ENCODE measurements around the gene KDM7A. TPM values are rescaled to one million over a fixed set of nuclear protein-coding genes. Genes with fewer than 3 reads are reported as not detected.

The KDM7A gene
- total RNA-seq, 6 donors from 2014 or later, result 12.9 to 41.8 (median 18.2) TPM

DNA sequence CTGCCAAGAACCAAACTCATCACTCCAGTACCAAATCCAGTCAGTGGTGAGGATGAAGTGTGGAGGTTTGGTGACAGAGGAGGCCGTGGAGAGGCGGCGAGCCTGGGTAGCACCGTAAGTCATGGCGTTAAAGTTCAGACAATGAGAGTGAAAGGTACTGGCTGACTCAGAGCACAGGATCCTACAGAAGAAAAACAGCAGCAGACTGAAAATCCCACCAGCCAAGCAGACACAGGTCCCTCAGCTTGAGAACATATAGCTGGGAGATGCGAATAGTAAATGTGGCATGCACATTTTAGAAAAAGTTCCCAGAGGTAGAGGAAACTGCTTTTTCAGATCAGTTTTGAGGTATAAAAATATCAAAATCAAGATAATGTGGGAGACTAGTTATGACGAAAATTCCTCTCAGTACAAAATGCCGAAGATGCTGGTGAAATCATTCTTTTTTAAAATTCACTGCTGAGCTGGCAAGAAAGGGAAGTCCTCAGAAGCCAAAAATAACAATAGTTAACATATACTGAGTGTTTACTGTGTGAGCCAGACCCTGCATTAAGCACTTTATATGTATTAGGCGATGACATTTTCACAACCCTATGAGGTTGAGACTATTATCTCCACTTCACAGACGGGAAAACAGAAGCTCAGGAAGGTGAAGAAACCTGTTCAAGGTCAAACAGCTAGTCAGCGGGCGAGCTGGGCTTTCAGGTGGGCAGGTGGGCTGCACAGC, 135.0 kb downstream of the KDM7A start:
- Histone ChIP-seq H3K27ac (no peak overlapping the region), H3K9me3 (no peaks in the 10 kb centered on the region), H3K4me3 (no peak overlapping the region), H3K36me3 (peaks cover 14 to 81% (median 38%) of the 10 kb centered on the region in 4 donors), H3K4me1 (no peaks in the 10 kb centered on the region), H3K27me3 (no peaks in the 10 kb centered on the region)
- ATAC-seq (ENCODE audit: low FRiP score in 2 of 2), result no peak
- TF ChIP-seq POLR2A (IDR thresholded peaks at IDR 0.05) (no peak), POLR2AphosphoS5 (IDR thresholded peaks at IDR 0.05) (no peak), EP300 (IDR thresholded peaks at IDR 0.05) (no peak)
- TF ChIP-seq, protein P1, sequence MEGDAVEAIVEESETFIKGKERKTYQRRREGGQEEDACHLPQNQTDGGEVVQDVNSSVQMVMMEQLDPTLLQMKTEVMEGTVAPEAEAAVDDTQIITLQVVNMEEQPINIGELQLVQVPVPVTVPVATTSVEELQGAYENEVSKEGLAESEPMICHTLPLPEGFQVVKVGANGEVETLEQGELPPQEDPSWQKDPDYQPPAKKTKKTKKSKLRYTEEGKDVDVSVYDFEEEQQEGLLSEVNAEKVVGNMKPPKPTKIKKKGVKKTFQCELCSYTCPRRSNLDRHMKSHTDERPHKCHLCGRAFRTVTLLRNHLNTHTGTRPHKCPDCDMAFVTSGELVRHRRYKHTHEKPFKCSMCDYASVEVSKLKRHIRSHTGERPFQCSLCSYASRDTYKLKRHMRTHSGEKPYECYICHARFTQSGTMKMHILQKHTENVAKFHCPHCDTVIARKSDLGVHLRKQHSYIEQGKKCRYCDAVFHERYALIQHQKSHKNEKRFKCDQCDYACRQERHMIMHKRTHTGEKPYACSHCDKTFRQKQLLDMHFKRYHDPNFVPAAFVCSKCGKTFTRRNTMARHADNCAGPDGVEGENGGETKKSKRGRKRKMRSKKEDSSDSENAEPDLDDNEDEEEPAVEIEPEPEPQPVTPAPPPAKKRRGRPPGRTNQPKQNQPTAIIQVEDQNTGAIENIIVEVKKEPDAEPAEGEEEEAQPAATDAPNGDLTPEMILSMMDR (IDR thresholded peaks at IDR 0.05), result no peak
- no peak for DNase-seq
- WGBS, 2 donors, result 92 to 93% methylated on average over 12 of the region's 12 CpGs

DNA sequence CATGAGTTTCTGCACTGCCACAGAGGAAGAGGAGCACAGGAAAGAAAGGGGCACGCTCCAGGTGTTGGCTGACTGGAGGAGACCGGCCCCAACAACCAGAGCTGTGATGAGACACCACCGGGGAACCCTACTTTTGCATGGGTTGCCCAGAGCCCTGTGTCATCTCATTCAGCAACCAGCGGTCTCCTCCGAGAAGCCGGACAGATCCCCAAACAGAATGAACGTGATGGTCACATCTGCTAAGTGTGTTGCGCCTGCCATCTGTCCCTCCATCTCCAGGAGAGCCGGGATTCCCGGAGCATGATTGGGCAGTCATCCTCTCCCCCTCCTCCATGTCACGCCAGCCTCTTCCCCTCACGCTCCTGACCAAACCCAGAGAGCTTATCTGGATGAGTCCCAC, 136.9 kb downstream of the KDM7A start:
- H3K4me1 ChIP-seq, result peaks cover 0 to 3% (median 0%) of the 10 kb centered on the region in 4 donors
- no peak for DNase-seq
- WGBS, 2 donors, result 96% methylated on average over 8 to 12 of the region's 12 CpGs

DNA sequence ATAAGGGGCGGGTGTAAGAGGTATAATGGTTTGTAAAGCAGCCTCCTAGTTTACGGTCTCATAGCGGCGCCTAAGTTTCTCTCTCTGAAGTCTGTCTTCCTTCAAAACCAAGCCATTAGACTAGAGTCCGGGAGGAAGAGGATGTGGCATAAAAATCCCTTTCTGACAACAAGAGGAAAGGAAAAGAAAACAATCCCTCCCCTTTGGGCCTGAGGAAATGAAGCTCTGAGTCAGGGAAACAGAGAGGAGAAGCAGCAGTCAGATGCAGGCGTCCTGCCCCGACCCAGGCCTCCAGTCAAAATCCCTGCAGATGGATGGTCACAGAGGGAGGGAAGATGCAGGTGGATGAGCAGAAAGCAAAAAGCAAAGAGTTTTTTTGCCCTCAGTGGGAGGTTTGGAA, 137.7 kb downstream of the KDM7A start:
- DNase-seq, result no peak

More for the DNA sequence above, 136.9 kb downstream of the KDM7A start:
- peaks cover 14 to 80% (median 39%) of the 10 kb centered on the region in 4 donors for H3K36me3 ChIP-seq
- no peak for TF ChIP-seq POLR2A (IDR thresholded peaks at IDR 0.05)
- no peak for TF ChIP-seq POLR2AphosphoS5 (IDR thresholded peaks at IDR 0.05)
- TF ChIP-seq EP300 (IDR thresholded peaks at IDR 0.05), result no peak
- TF ChIP-seq, protein P1 (IDR thresholded peaks at IDR 0.05), result no peak
- H3K4me3 ChIP-seq, result no peak overlapping the region
- no peaks in the 10 kb centered on the region for H3K27me3 ChIP-seq
- no peak for ATAC-seq (ENCODE audit: low FRiP score in 2 of 2)
- no peaks in the 10 kb centered on the region for H3K9me3 ChIP-seq
- peak overlapping the region in 2 of 4 donors; percentile 42 to 51 for H3K27ac ChIP-seq

DNA sequence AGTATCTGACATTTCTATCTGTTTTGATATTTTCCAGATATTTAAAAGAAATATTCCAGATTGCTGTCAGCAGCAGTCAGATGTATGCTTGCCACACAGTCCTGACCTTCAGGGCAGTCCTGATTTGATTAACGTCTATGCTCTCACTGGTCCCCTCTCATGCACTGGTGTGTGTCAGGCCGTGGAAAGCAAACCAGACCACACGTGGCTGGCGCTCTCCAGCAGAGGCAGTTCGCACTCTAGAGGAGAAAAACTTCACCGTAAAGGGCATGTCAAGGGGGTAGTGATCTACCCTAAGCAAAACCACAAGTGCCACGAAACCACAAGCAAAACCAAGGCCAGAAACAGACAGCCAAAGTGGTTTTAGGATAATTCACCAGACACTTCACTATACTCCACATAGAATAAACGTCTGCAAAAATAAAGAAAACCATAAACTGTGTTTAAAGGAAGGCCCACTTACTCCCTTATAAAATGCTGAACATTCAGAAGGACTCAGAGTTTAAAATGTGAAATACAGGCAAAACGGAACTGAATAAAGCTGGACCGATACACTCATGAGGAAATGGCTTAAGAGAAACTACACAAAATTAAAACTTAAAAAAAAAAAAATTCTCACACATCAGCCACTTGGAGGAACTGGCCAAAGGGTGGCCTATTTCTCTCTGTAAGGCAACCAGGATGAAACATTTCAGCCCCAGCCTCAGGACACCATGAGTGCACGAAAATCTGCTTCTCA, 140.4 kb downstream of the KDM7A start:
- Histone ChIP-seq H3K9me3 (no peaks in the 10 kb centered on the region), H3K4me1 (peaks cover 0 to 3% (median 0%) of the 10 kb centered on the region in 4 donors), H3K4me3 (no peak overlapping the region), H3K36me3 (peaks cover 10 to 78% (median 37%) of the 10 kb centered on the region in 4 donors), H3K27ac (no peak overlapping the region), H3K27me3 (no peaks in the 10 kb centered on the region)
- WGBS, 2 donors, result 72 to 75% methylated on average over 11 of the region's 11 CpGs
- DNase-seq (no peak), ATAC-seq (ENCODE audit: low FRiP score in 2 of 2) (no peak)
- no peak for TF ChIP-seq POLR2A (IDR thresholded peaks at IDR 0.05)
- no peak for TF ChIP-seq POLR2AphosphoS5 (IDR thresholded peaks at IDR 0.05)
- TF ChIP-seq, protein P1 (IDR thresholded peaks at IDR 0.05), result no peak
- no peak for TF ChIP-seq EP300 (IDR thresholded peaks at IDR 0.05)

More for the DNA sequence above, 137.7 kb downstream of the KDM7A start:
- WGBS, 2 donors, result 62 to 74% methylated on average over 7 of the region's 7 CpGs
- peaks cover 0 to 3% (median 0%) of the 10 kb centered on the region in 4 donors for H3K4me1 ChIP-seq
- ATAC-seq (ENCODE audit: low FRiP score in 2 of 2), result no peak
- no peak overlapping the region for H3K4me3 ChIP-seq
- no peaks in the 10 kb centered on the region for H3K9me3 ChIP-seq
- TF ChIP-seq POLR2AphosphoS5 (IDR thresholded peaks at IDR 0.05) (no peak), EP300 (IDR thresholded peaks at IDR 0.05) (no peak), POLR2A (IDR thresholded peaks at IDR 0.05) (no peak)
- TF ChIP-seq, protein P1 (IDR thresholded peaks at IDR 0.05), result no peak
- peak overlapping the region in 2 of 4 donors; percentile 42 to 51 for H3K27ac ChIP-seq
- no peaks in the 10 kb centered on the region for H3K27me3 ChIP-seq
- peaks cover 14 to 81% (median 37%) of the 10 kb centered on the region in 4 donors for H3K36me3 ChIP-seq

All from upper lobe of left lung (tissue), 6 donors.